Prostate gland (tissue), 2 donors: Measurements from ENCODE around the gene PTPRA.

Experiments used
- POLR2A ChIP-seq: fragments of 450-650 bp; IDR thresholded peaks from one replicate; pipeline ENCODE4 v1.6.1; 2016; ENCODE audit warnings: antibody characterized with exemption, mild to moderate bottlenecking
- POLR2AphosphoS5 ChIP-seq: sonication (generic); formaldehyde crosslinking; IDR thresholded peaks from one replicate; pipeline ENCODE4 v1.6.1; 2017; ENCODE audit warnings: antibody characterized with exemption
- TF ChIP-seq, protein P1 (sequence below), 4 experiments: fragments of 200-600 bp in 2 of 4; fragments of 450-650 bp in 2 of 4; sonication (generic) in 2 of 4; IDR thresholded peaks; 1 replicate in 3 of 4; 2 replicates in 1 of 4; pipeline ENCODE4 v1.5.1; 2016 to 2019; ENCODE audit warnings: antibody characterized with exemption in 4 of 4, mild to moderate bottlenecking in 2 of 4, moderate library complexity in 2 of 4

GRCh38 chr20:2892376-2892775, 19.1 kb downstream of the PTPRA start:
- TF ChIP-seq, protein P1, sequence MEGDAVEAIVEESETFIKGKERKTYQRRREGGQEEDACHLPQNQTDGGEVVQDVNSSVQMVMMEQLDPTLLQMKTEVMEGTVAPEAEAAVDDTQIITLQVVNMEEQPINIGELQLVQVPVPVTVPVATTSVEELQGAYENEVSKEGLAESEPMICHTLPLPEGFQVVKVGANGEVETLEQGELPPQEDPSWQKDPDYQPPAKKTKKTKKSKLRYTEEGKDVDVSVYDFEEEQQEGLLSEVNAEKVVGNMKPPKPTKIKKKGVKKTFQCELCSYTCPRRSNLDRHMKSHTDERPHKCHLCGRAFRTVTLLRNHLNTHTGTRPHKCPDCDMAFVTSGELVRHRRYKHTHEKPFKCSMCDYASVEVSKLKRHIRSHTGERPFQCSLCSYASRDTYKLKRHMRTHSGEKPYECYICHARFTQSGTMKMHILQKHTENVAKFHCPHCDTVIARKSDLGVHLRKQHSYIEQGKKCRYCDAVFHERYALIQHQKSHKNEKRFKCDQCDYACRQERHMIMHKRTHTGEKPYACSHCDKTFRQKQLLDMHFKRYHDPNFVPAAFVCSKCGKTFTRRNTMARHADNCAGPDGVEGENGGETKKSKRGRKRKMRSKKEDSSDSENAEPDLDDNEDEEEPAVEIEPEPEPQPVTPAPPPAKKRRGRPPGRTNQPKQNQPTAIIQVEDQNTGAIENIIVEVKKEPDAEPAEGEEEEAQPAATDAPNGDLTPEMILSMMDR (IDR thresholded peaks at IDR 0.05) = no peak
- no peak for TF ChIP-seq POLR2AphosphoS5
- TF ChIP-seq POLR2A = no peak
